Tongue (tissue), 3 donors: ENCODE measurements around the gene ZNF790. TPM values are rescaled to one million over a fixed set of nuclear protein-coding genes. Genes with fewer than 3 reads are reported as not detected.
A peak's percentile ranks its signal among the peaks of the same experiment; 100 is the strongest.

Experiments used
- DNase-seq: peaks from one replicate; pipeline ENCODE4 v3.0.0-alpha.2; 2015
- small RNA-seq: library from RNA; depleted of rRNA; stranded (forward); fragments of <200 nt; gene quantifications from one replicate; pipeline ENCODE3, GENCODE V24; 2014; ENCODE audit warnings: low replicate concordance
- total RNA-seq: library from RNA; depleted of rRNA; stranded (reverse); fragments of >200 nt; gene quantifications from one replicate; pipeline ENCODE4 v1.2.3, GENCODE V29; 2014

The ZNF790 gene
- total RNA-seq, 1 donor from 2014 or later: 23.5 TPM

- peak; percentile 98 for DNase-seq
These were observed 65.6 kb downstream of the ZNF790 start, which contains the start of gene ZNF850 for GRCh38 chr19:36772311-36773222. Gene ZNF850, minus strand, starts transcription at chr19:36772807. Its CDS starts 10,201 bp downstream, at chr19:36762606.

GRCh38 chr19:36771261-36772231 is 66.6 kb downstream of the ZNF790 start:
- DNase-seq: peak; percentile 83

Small RNA genes lying within 50 kb of the gene (small RNA-seq; reads per million reads assigned to genes)
- gene RF00019: not detected

Other genes with a start within 250 kb of the ZNF790 start
- 21.0 TPM for gene ZNF382, start 233.1 kb downstream of the ZNF790 start, total RNA-seq
- gene ZNF461, start 171.6 kb downstream of the ZNF790 start, total RNA-seq: 10.5 TPM
- gene ZNF567, start 150.8 kb downstream of the ZNF790 start, total RNA-seq: 15.4 TPM
- 4.2 TPM for gene ZNF850, start 65.6 kb downstream of the ZNF790 start, total RNA-seq
- 9.6 TPM for gene ZNF345, start 12.5 kb upstream of the ZNF790 start, total RNA-seq
- 5.4 TPM for gene ZNF829, start 77.9 kb upstream of the ZNF790 start, total RNA-seq
- 35.4 TPM for gene ZNF568, start 77.9 kb upstream of the ZNF790 start, total RNA-seq
- 28.2 TPM for gene ZNF420, start 240.0 kb upstream of the ZNF790 start, total RNA-seq